HepG2 (cell line): ENCODE data around the gene ZNF783. TPM values are rescaled to one million over a fixed set of nuclear protein-coding genes. Genes with fewer than 3 reads are reported as not detected.

Source experiments
- ATAC-seq: fragments of 200-7000 bp; cut with Tn5 transposase; 3 replicates; pipeline ENCODE4 v1.9.1; 2020; ENCODE audit warnings: mild to moderate bottlenecking, moderate library complexity
- BruUV-seq: library from RNA; stranded (reverse); fragments of 400-500 nt; replicated peaks from 2 replicates; lab custom pipeline; 2021; lab: Mats Ljungman, UMichigan
- CTCF ChIA-PET: fragments of 300-600 bp; formaldehyde crosslinking; extraction: SDS; loops from one replicate; lab custom pipeline; 2021; ENCODE audit warnings: low total read pairs, inconsistent platforms, low intra/inter-chr PET ratio; lab: Yijun Ruan, JAX
- POLR2A ChIA-PET: fragments of 350-600 bp; sonication (Branson Sonifier 250); formaldehyde crosslinking; loops from one replicate; lab custom pipeline; 2020; ENCODE audit warnings: antibody characterized with exemption, inconsistent platforms; lab: Yijun Ruan, JAX
- DNase-seq: peaks from one replicate; pipeline ENCODE4 v3.0.0-alpha.2; 2015; ENCODE audit warnings: low spot score
- FAIRE-seq: peaks from 3 replicates; lab custom pipeline; 2011; peaks lifted over from hg19 to GRCh38; lab: Jason Lieb, UNC
- H2AFZ ChIP-seq: one replicate; pipeline ENCODE4 v1.6.1; 2011; ENCODE audit warnings: low read length, inconsistent platforms
- H3K27ac ChIP-seq: fragments of 300-600 bp; 3 replicates; pipeline ENCODE4 v1.8.0; 2011; ENCODE audit warnings: mixed run types, mild to moderate bottlenecking, mixed read lengths, low read length, inconsistent platforms; ENCODE audit not compliant: insufficient read depth; ENCODE audit errors: extremely low read length
- H3K27me3 ChIP-seq, 2 experiments: fragments of 200-600 bp in 1 of 2; 2 replicates in 1 of 2; 3 replicates in 1 of 2; pipeline versions ENCODE4 v1.6.0 to v1.8.0; 2011; ENCODE audit warnings: low read length in 2 of 2, mild to moderate bottlenecking in 2 of 2, moderate library complexity in 2 of 2, inconsistent platforms in 1 of 2; ENCODE audit not compliant: insufficient read depth in 2 of 2, control insufficient read depth in 1 of 2
- H3K36me3 ChIP-seq, 2 experiments: fragments of 200-600 bp in 1 of 2; replicated peaks in 1 of 2; 2 replicates in 1 of 2; 3 replicates in 1 of 2; pipeline versions ENCODE4 v1.5.1 to v1.8.0; 2011; ENCODE audit warnings: low read length in 2 of 2, inconsistent platforms in 1 of 2; ENCODE audit not compliant: insufficient read depth in 2 of 2, control insufficient read depth in 1 of 2
- H3K4me1 ChIP-seq: 2 replicates; pipeline ENCODE4 v1.5.1; 2012; ENCODE audit warnings: low read length, inconsistent platforms; ENCODE audit not compliant: insufficient read depth
- H3K4me2 ChIP-seq: 2 replicates; pipeline ENCODE4 v1.6.0; 2011; ENCODE audit warnings: low read depth, low read length, inconsistent platforms
- H3K4me3 ChIP-seq, 3 experiments: fragments of 200-600 bp in 1 of 3; sonication (generic), shearing (Covaris generic) in 1 of 3; replicated peaks in 1 of 3; 2 replicates each; pipeline ENCODE4 v1.5.1; 2011 to 2016; ENCODE audit warnings: low read length in 3 of 3, inconsistent platforms in 2 of 3, low read depth in 2 of 3, mild to moderate bottlenecking in 2 of 3, control low read depth in 1 of 3, mixed read lengths in 1 of 3; ENCODE audit not compliant: insufficient read depth in 1 of 3
- H3K79me2 ChIP-seq: one replicate; pipeline ENCODE4 v1.6.1; 2011; ENCODE audit warnings: low read length, inconsistent platforms; ENCODE audit not compliant: insufficient read depth
- H3K9ac ChIP-seq: 2 replicates; pipeline ENCODE4 v1.6.0; 2011; ENCODE audit warnings: mild to moderate bottlenecking, low read depth, low read length, inconsistent platforms; ENCODE audit not compliant: insufficient read depth
- H3K9me3 ChIP-seq: 2 replicates; pipeline ENCODE4 v1.5.1; 2012; ENCODE audit warnings: mild to moderate bottlenecking, low read length
- H4K20me1 ChIP-seq: 2 replicates; pipeline ENCODE4 v1.6.0; 2011; ENCODE audit warnings: inconsistent platforms, mild to moderate bottlenecking, low read length, moderate library complexity; ENCODE audit not compliant: insufficient read depth
- ELF1 ChIP-seq: sonication (generic); formaldehyde crosslinking; IDR thresholded peaks from 2 replicates; pipeline ENCODE4 v1.4.0; 2020; ENCODE audit warnings: missing genetic modification reagents
- HMG20A ChIP-seq: IDR thresholded peaks from 2 replicates; pipeline ENCODE4 v1.6.1; 2016; ENCODE audit warnings: borderline replicate concordance
- MAFG ChIP-seq: sonication (generic); formaldehyde crosslinking; IDR thresholded peaks from 2 replicates; pipeline ENCODE4 v1.5.1; 2020; ENCODE audit warnings: mild to moderate bottlenecking, missing genetic modification reagents
- PTBP1 ChIP-seq: fragments of 200-400 bp; formaldehyde crosslinking; IDR thresholded peaks from 2 replicates; pipeline ENCODE4 v1.6.1; 2018; ENCODE audit warnings: low read length, low read depth; ENCODE audit not compliant: poor library complexity, severe bottlenecking
- RFX5 ChIP-seq: IDR thresholded peaks from 2 replicates; pipeline ENCODE4 v1.6.1; 2011; ENCODE audit warnings: low read depth, low read length, improper control_type of control experiment
- SIN3B ChIP-seq: fragments of 150-350 bp; IDR thresholded peaks from 2 replicates; pipeline ENCODE4 v1.6.1; 2014; ENCODE audit warnings: low read length
- TEAD3 ChIP-seq: optimal IDR thresholded peaks from 2 replicates; pipeline ENCODE3; 2016; ENCODE audit warnings: borderline replicate concordance
- ZBTB8A ChIP-seq: sonication (generic); formaldehyde crosslinking; IDR thresholded peaks from 2 replicates; pipeline ENCODE4 v1.4.0; 2020; ENCODE audit warnings: mild to moderate bottlenecking, low read depth, missing genetic modification reagents, borderline replicate concordance
- ZNF562 ChIP-seq: sonication (generic); formaldehyde crosslinking; IDR thresholded peaks from 2 replicates; pipeline ENCODE4 v1.8.0; 2022; ENCODE audit warnings: missing genetic modification reagents, borderline replicate concordance
- WGBS: methylation state at CpG from one replicate; pipeline ENCODE4 v1.1.6; 2017; ENCODE audit warnings: low lambda C conversion rate; 5-methylcytosine and 5-hydroxymethylcytosine counted together
- in situ Hi-C: cut with HindIII; loops from 2 replicates; pipeline ENCODE4 v1.10.0; 2017; ENCODE audit warnings: low pct_unique_long_range_greater_than_20kb; ENCODE audit not compliant: extremely low pct_ligation_motif_present
- intact Hi-C: fragments of 100-400 bp; cut with micrococcal nuclease; formaldehyde crosslinking; loops from one replicate; pipeline ENCODE4 v1.10.0; 2022; ENCODE audit not compliant: unreplicated experiment
- polyA plus RNA-seq, 8 experiments: library from polyadenylated mRNA; depleted of rRNA in 3 of 8; stranded (reverse) in 7 of 8; unstranded in 1 of 8; fragments of >200 nt; fragmentation: Illumina TruSeq in 4 of 8; extraction: Trizol in 4 of 8; gene quantifications; 2 replicates each; pipeline versions ENCODE4 v1.2.1 to v1.2.3, GENCODE V29; 2011 to 2016; ENCODE audit warnings: low read depth in 4 of 8, missing spikeins in 1 of 8, mixed read lengths in 1 of 8; ENCODE audit not compliant: insufficient read depth in 1 of 8
- total RNA-seq, 5 experiments: library from RNA; depleted of rRNA; stranded (reverse); fragments of >200 nt; fragmentation: Illumina TruSeq; extraction: Trizol; gene quantifications; 2 replicates each; pipeline ENCODE4 v1.2.3, GENCODE V29; 2016; ENCODE audit warnings: low read depth in 1 of 5
- TF ChIP-seq, protein P1 (sequence below): IDR thresholded peaks from 2 replicates; pipeline ENCODE4 v1.6.1; 2016; ENCODE audit warnings: low read depth
- TF ChIP-seq, protein P2 (sequence below): sonication (generic); formaldehyde crosslinking; IDR thresholded peaks from 2 replicates; pipeline ENCODE4 v1.4.0; 2020; ENCODE audit warnings: missing genetic modification reagents, mild to moderate bottlenecking, borderline replicate concordance

The ZNF783 gene
- total and polyA plus RNA-seq, 2 of the 13 experiments (the other 11 are each of a cell fraction or from before 2014, with no cell fraction given) = 4.1 to 5.2 TPM

DNA sequence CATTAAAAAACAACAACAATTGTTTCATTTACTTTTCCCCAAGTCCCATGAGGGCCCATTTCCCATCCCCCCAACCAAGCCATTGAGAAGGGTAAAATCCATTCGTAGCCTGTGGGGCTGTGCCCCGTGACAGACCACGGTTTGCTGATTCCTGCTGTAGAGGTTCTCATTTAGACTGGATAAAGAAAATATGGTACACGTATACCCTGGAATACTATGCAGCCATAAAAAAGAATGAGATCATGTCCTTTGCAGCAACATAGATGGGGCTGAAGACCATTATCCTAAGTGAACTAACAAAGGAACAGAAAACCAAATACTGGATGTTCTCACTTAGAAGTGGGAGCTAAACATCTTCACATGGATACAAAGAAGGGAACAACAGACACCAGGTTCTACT is 44.9 kb downstream of the ZNF783 start:
- POLR2A ChIA-PET = no interaction called here
- in situ Hi-C loops = no loop called here

DNA sequence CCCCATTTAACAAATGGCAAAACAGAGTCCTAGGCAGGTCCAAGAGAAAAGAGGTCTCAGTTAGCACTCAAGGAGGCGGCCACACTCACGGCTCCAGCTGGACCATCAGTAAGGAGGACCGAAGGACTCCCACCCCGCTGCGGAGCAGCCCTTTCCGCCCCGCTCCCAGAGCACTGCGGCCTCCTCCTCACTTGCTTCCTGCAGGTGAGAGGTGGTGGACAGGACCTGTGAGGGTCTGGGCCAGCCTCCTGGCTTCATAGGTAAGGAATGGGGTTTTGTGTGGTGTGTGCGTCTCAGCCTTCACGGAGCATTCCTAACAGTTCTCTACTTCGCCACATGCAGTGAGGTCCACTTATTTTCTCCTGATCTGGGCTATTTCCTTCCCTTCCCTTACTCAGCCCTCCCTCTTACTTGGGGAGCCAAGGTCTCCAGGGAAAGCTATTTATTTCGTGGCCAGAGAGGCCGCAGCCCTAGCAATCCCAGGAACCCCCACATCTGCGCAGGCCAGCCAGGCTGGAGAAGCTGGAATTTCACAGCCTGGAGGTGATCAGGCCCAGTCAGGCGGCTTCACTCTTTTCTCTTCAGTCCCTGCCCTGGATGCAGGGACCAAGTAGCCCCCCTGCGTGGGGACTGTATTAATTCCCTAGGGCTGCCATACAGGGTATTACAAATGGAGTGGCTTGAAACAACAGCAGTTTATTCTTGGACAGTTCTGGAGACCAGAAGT is 45.9 kb downstream of the ZNF783 start:
- POLR2A ChIA-PET = no interaction called here
- 46% methylated on average over 11 of the region's 16 CpGs for WGBS
- intact Hi-C loops = loop anchor here (5.0 kb wide), 1 partner anchor 99 kb away; no protein-coding TSS in a partner anchor
- CTCF ChIA-PET = no interaction called here
- H3K79me2 ChIP-seq = no peaks in the 10 kb centered on the region
- H3K9me3 ChIP-seq = no peaks in the 10 kb centered on the region
- no peak overlapping the region for H3K27ac ChIP-seq
- no peaks in the 10 kb centered on the region for H3K4me1 ChIP-seq
- no TSS peak for BruUV-seq
- H3K36me3 ChIP-seq = no peaks in the 10 kb centered on the region
- TF ChIP-seq RFX5 (no peak), ZNF562 (CRISPR knock-in tag) (no peak), ZBTB8A (CRISPR knock-in tag) (no peak), MAFG (CRISPR knock-in tag) (no peak), TEAD3 (CRISPR knock-in tag) (no peak)
- TF ChIP-seq, protein P1, sequence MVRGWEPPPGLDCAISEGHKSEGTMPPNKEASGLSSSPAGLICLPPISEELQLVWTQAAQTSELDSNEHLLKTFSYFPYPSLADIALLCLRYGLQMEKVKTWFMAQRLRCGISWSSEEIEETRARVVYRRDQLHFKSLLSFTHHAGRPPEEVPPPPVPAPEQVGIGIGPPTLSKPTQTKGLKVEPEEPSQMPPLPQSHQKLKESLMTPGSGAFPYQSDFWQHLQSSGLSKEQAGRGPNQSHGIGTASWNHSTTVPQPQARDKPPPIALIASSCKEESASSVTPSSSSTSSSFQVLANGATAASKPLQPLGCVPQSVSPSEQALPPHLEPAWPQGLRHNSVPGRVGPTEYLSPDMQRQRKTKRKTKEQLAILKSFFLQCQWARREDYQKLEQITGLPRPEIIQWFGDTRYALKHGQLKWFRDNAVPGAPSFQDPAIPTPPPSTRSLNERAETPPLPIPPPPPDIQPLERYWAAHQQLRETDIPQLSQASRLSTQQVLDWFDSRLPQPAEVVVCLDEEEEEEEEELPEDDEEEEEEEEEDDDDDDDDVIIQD (CRISPR knock-in tag) = no peak
- TF ChIP-seq, protein P2, sequence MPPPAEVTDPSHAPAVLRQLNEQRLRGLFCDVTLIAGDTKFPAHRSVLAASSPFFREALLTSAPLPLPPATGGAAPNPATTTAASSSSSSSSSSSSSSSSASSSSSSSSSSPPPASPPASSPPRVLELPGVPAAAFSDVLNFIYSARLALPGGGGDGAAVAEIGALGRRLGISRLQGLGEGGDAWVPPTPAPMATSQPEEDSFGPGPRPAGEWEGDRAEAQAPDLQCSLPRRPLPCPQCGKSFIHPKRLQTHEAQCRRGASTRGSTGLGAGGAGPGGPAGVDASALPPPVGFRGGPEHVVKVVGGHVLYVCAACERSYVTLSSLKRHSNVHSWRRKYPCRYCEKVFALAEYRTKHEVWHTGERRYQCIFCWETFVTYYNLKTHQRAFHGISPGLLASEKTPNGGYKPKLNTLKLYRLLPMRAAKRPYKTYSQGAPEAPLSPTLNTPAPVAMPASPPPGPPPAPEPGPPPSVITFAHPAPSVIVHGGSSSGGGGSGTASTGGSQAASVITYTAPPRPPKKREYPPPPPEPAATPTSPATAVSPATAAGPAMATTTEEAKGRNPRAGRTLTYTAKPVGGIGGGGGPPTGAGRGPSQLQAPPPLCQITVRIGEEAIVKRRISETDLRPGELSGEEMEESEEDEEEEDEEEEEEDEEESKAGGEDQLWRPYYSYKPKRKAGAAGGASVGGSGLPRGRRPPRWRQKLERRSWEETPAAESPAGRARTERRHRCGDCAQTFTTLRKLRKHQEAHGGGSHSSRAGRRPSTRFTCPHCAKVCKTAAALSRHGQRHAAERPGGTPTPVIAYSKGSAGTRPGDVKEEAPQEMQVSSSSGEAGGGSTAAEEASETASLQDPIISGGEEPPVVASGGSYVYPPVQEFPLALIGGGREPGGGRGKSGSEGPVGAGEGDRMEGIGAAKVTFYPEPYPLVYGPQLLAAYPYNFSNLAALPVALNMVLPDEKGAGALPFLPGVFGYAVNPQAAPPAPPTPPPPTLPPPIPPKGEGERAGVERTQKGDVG = no peak
- H4K20me1 ChIP-seq = no peaks in the 10 kb centered on the region
- no peak overlapping the region for H3K9ac ChIP-seq
- ATAC-seq (no peak; the same call in 2 of the 3 replicates), FAIRE-seq (no peak), DNase-seq (no peak)
- no peak overlapping the region for H3K4me3 ChIP-seq
- no peak overlapping the region for H3K4me2 ChIP-seq
- in situ Hi-C loops = no loop called here
- H3K27me3 ChIP-seq = peaks cover 0 to 9% of the 10 kb centered on the region in 2 experiments; a peak in 1 of 5 replicates
- no peak overlapping the region for H2AFZ ChIP-seq

More for the DNA sequence above, 44.9 kb downstream of the ZNF783 start:
- no peak overlapping the region for H3K4me3 ChIP-seq
- H3K4me1 ChIP-seq = no peaks in the 10 kb centered on the region
- no peaks in the 10 kb centered on the region for H3K9me3 ChIP-seq
- DNase-seq = no peak
- no peak for FAIRE-seq
- H2AFZ ChIP-seq = no peak overlapping the region
- no peak overlapping the region for H3K27ac ChIP-seq
- peaks cover 0 to 9% of the 10 kb centered on the region in 2 experiments; a peak in 1 of 5 replicates for H3K27me3 ChIP-seq
- no peak for TF ChIP-seq PTBP1
- no peak for TF ChIP-seq SIN3B
- no peak for TF ChIP-seq ELF1 (CRISPR knock-in tag)
- no peak for TF ChIP-seq HMG20A (CRISPR knock-in tag)
- TF ChIP-seq, all 625 proteins: peak for 0
- intact Hi-C loops = loop anchor here (5.0 kb wide), 1 partner anchor 100 kb away; no protein-coding TSS in a partner anchor
- H3K79me2 ChIP-seq = no peaks in the 10 kb centered on the region
- no peaks in the 10 kb centered on the region for H4K20me1 ChIP-seq
- CTCF ChIA-PET = no interaction called here
- H3K9ac ChIP-seq = no peak overlapping the region
- H3K36me3 ChIP-seq = no peaks in the 10 kb centered on the region
- WGBS = 23% methylated on average over 4 of the region's 4 CpGs
- H3K4me2 ChIP-seq = no peak overlapping the region
- no TSS peak for BruUV-seq
- ATAC-seq = no peak
